Measurements from ENCODE around the gene LRRC75A. TPM values are rescaled to one million over a fixed set of nuclear protein-coding genes. Genes with fewer than 3 reads are reported as not detected.
A peak's percentile ranks its signal among the peaks of the same experiment; 100 is the strongest.
"Not testable (repeated sequence)": the region's sequence is repeated elsewhere in the genome, so short reads cannot be mapped to it uniquely, and the experiment has no call there.

The LRRC75A gene
- 3.7 TPM for total RNA-seq

GRCh38 chr17:16491703-16492612 lies at the start of gene LRRC75A:
TSS of gene LRRC75A (minus strand) at chr17:16492193. CDS start at chr17:16491990, 203 bp downstream.
- peak within 1 kb of the TSS in 1 of 3 donors; percentile 54 for H3K9ac ChIP-seq (ENCODE audit: low read depth in 1 of 3, low read length in 3 of 3)
- H3K27ac ChIP-seq (ENCODE audit: low read depth, low read length) = no peak within 1 kb of the TSS
- H3K36me3 ChIP-seq (ENCODE audit: control insufficient read depth in 3 of 3, insufficient read depth in 3 of 3, low read length in 3 of 3) = no peaks in the 10 kb centered on the region
- peaks cover 3 to 8% (median 4%) of the 10 kb centered on the region in 3 donors for H3K27me3 ChIP-seq (ENCODE audit: control insufficient read depth in 3 of 3, insufficient read depth in 3 of 3, low read length in 3 of 3)
- no peaks in the 10 kb centered on the region for H3K9me3 ChIP-seq (ENCODE audit: control insufficient read depth in 3 of 3, low read length in 3 of 3)
- H3K4me3 ChIP-seq (ENCODE audit: low read length in 3 of 3) = peak within 1 kb of the TSS; percentile 41 to 65 (median 58)
- peaks cover 25 to 30% (median 25%) of the 10 kb centered on the region in 3 donors for H3K4me1 ChIP-seq (ENCODE audit: control insufficient read depth in 3 of 3, insufficient read depth in 3 of 3, low read length in 3 of 3)

- peaks cover 0 to 4% (median 3%) of the 10 kb centered on the region in 3 donors for H3K4me1 ChIP-seq (ENCODE audit: control insufficient read depth in 3 of 3, insufficient read depth in 3 of 3, low read length in 3 of 3)
- H3K36me3 ChIP-seq (ENCODE audit: control insufficient read depth in 3 of 3, insufficient read depth in 3 of 3, low read length in 3 of 3) = peaks cover 0 to 2% (median 0%) of the 10 kb centered on the region in 3 donors
- no peak overlapping the region for H3K27ac ChIP-seq (ENCODE audit: low read depth, low read length)
- H3K9ac ChIP-seq (ENCODE audit: low read depth in 1 of 3, low read length in 3 of 3) = no peak overlapping the region
- H3K4me3 ChIP-seq (ENCODE audit: low read length in 3 of 3) = no peak overlapping the region
- peaks cover 0 to 2% (median 0%) of the 10 kb centered on the region in 3 donors for H3K9me3 ChIP-seq (ENCODE audit: control insufficient read depth in 3 of 3, low read length in 3 of 3)
- no peaks in the 10 kb centered on the region for H3K27me3 ChIP-seq (ENCODE audit: control insufficient read depth in 3 of 3, insufficient read depth in 3 of 3, low read length in 3 of 3)
These were observed 45.1 kb upstream of the LRRC75A start for GRCh38 chr17:16537130-16537458.

GRCh38 chr17:16534236-16534635 lies 42.2 kb upstream of the LRRC75A start:
- Histone ChIP-seq H3K9me3 (ENCODE audit: control insufficient read depth in 3 of 3, low read length in 3 of 3) (peaks cover 0 to 2% (median 0%) of the 10 kb centered on the region in 3 donors), H3K27ac (ENCODE audit: low read depth, low read length) (no peak overlapping the region), H3K4me3 (ENCODE audit: low read length in 3 of 3) (no peak overlapping the region), H3K36me3 (ENCODE audit: control insufficient read depth in 3 of 3, insufficient read depth in 3 of 3, low read length in 3 of 3) (peaks cover 0 to 2% (median 0%) of the 10 kb centered on the region in 3 donors), H3K27me3 (ENCODE audit: control insufficient read depth in 3 of 3, insufficient read depth in 3 of 3, low read length in 3 of 3) (peaks cover 0 to 3% (median 0%) of the 10 kb centered on the region in 3 donors), H3K9ac (ENCODE audit: low read depth in 1 of 3, low read length in 3 of 3) (no peak overlapping the region), H3K4me1 (ENCODE audit: control insufficient read depth in 3 of 3, insufficient read depth in 3 of 3, low read length in 3 of 3) (peaks cover 0 to 4% (median 3%) of the 10 kb centered on the region in 3 donors)

- H3K27me3 ChIP-seq (ENCODE audit: control insufficient read depth in 3 of 3, insufficient read depth in 3 of 3, low read length in 3 of 3) = peaks cover 3 to 10% (median 9%) of the 10 kb centered on the region in 3 donors
- H3K9ac ChIP-seq (ENCODE audit: low read depth in 1 of 3, low read length in 3 of 3) = no peak overlapping the region
- no peak overlapping the region for H3K4me3 ChIP-seq (ENCODE audit: low read length in 3 of 3)
- H3K27ac ChIP-seq (ENCODE audit: low read depth, low read length) = no peak overlapping the region
- no peaks in the 10 kb centered on the region for H3K9me3 ChIP-seq (ENCODE audit: control insufficient read depth in 3 of 3, low read length in 3 of 3)
- no peaks in the 10 kb centered on the region for H3K4me1 ChIP-seq (ENCODE audit: control insufficient read depth in 3 of 3, insufficient read depth in 3 of 3, low read length in 3 of 3)
- H3K36me3 ChIP-seq (ENCODE audit: control insufficient read depth in 3 of 3, insufficient read depth in 3 of 3, low read length in 3 of 3) = no peaks in the 10 kb centered on the region
These were observed 37.9 kb upstream of the LRRC75A start for GRCh38 chr17:16529906-16530305.

- Histone ChIP-seq H3K9ac (ENCODE audit: low read depth in 1 of 3, low read length in 3 of 3) (no peak overlapping the region), H3K27ac (ENCODE audit: low read depth, low read length) (no peak overlapping the region), H3K36me3 (ENCODE audit: control insufficient read depth in 3 of 3, insufficient read depth in 3 of 3, low read length in 3 of 3) (no peaks in the 10 kb centered on the region), H3K27me3 (ENCODE audit: control insufficient read depth in 3 of 3, insufficient read depth in 3 of 3, low read length in 3 of 3) (peaks cover 3 to 10% (median 9%) of the 10 kb centered on the region in 3 donors), H3K4me1 (ENCODE audit: control insufficient read depth in 3 of 3, insufficient read depth in 3 of 3, low read length in 3 of 3) (no peaks in the 10 kb centered on the region), H3K9me3 (ENCODE audit: control insufficient read depth in 3 of 3, low read length in 3 of 3) (no peaks in the 10 kb centered on the region), H3K4me3 (ENCODE audit: low read length in 3 of 3) (no peak overlapping the region)
These were observed 35.3 kb upstream of the LRRC75A start for GRCh38 chr17:16527298-16527697.

GRCh38 chr17:16525556-16525955 lies 33.6 kb upstream of the LRRC75A start:
- peaks cover 6 to 10% (median 9%) of the 10 kb centered on the region in 3 donors for H3K27me3 ChIP-seq (ENCODE audit: control insufficient read depth in 3 of 3, insufficient read depth in 3 of 3, low read length in 3 of 3)
- not testable (repeated sequence) for H3K4me1 ChIP-seq (ENCODE audit: control insufficient read depth in 3 of 3, insufficient read depth in 3 of 3, low read length in 3 of 3); H3K36me3 ChIP-seq (ENCODE audit: control insufficient read depth in 3 of 3, insufficient read depth in 3 of 3, low read length in 3 of 3); H3K9ac ChIP-seq (ENCODE audit: low read depth in 1 of 3, low read length in 3 of 3); H3K9me3 ChIP-seq (ENCODE audit: control insufficient read depth in 3 of 3, low read length in 3 of 3); H3K27ac ChIP-seq (ENCODE audit: low read depth, low read length); H3K4me3 ChIP-seq (ENCODE audit: low read length in 3 of 3)

GRCh38 chr17:16521070-16521727 lies 29.2 kb upstream of the LRRC75A start:
- Histone ChIP-seq H3K36me3 (ENCODE audit: control insufficient read depth in 3 of 3, insufficient read depth in 3 of 3, low read length in 3 of 3) (no peaks in the 10 kb centered on the region), H3K27me3 (ENCODE audit: control insufficient read depth in 3 of 3, insufficient read depth in 3 of 3, low read length in 3 of 3) (peaks cover 0 to 12% (median 4%) of the 10 kb centered on the region in 3 donors), H3K9ac (ENCODE audit: low read depth in 1 of 3, low read length in 3 of 3) (peak overlapping the region in 1 of 3 donors; percentile 16), H3K4me3 (ENCODE audit: low read length in 3 of 3) (no peak overlapping the region), H3K9me3 (ENCODE audit: control insufficient read depth in 3 of 3, low read length in 3 of 3) (no peaks in the 10 kb centered on the region), H3K4me1 (ENCODE audit: control insufficient read depth in 3 of 3, insufficient read depth in 3 of 3, low read length in 3 of 3) (peaks cover 4 to 8% (median 6%) of the 10 kb centered on the region in 3 donors), H3K27ac (ENCODE audit: low read depth, low read length) (no peak overlapping the region)

- Histone ChIP-seq H3K9ac (ENCODE audit: low read depth in 1 of 3, low read length in 3 of 3) (no peak overlapping the region), H3K27ac (ENCODE audit: low read depth, low read length) (no peak overlapping the region), H3K9me3 (ENCODE audit: control insufficient read depth in 3 of 3, low read length in 3 of 3) (no peaks in the 10 kb centered on the region), H3K27me3 (ENCODE audit: control insufficient read depth in 3 of 3, insufficient read depth in 3 of 3, low read length in 3 of 3) (peaks cover 3 to 12% (median 9%) of the 10 kb centered on the region in 3 donors), H3K4me1 (ENCODE audit: control insufficient read depth in 3 of 3, insufficient read depth in 3 of 3, low read length in 3 of 3) (peaks cover 4 to 10% (median 6%) of the 10 kb centered on the region in 3 donors), H3K4me3 (ENCODE audit: low read length in 3 of 3) (no peak overlapping the region), H3K36me3 (ENCODE audit: control insufficient read depth in 3 of 3, insufficient read depth in 3 of 3, low read length in 3 of 3) (no peaks in the 10 kb centered on the region)
These were observed 27.0 kb upstream of the LRRC75A start for GRCh38 chr17:16519021-16519420.

GRCh38 chr17:16517477-16517876 lies 25.5 kb upstream of the LRRC75A start:
- no peaks in the 10 kb centered on the region for H3K9me3 ChIP-seq (ENCODE audit: control insufficient read depth in 3 of 3, low read length in 3 of 3)
- H3K27ac ChIP-seq (ENCODE audit: low read depth, low read length) = no peak overlapping the region
- H3K4me3 ChIP-seq (ENCODE audit: low read length in 3 of 3) = no peak overlapping the region
- H3K4me1 ChIP-seq (ENCODE audit: control insufficient read depth in 3 of 3, insufficient read depth in 3 of 3, low read length in 3 of 3) = peaks cover 4 to 10% (median 6%) of the 10 kb centered on the region in 3 donors
- H3K36me3 ChIP-seq (ENCODE audit: control insufficient read depth in 3 of 3, insufficient read depth in 3 of 3, low read length in 3 of 3) = no peaks in the 10 kb centered on the region
- H3K27me3 ChIP-seq (ENCODE audit: control insufficient read depth in 3 of 3, insufficient read depth in 3 of 3, low read length in 3 of 3) = peaks cover 3 to 12% (median 9%) of the 10 kb centered on the region in 3 donors
- H3K9ac ChIP-seq (ENCODE audit: low read depth in 1 of 3, low read length in 3 of 3) = no peak overlapping the region

Measured in skeletal muscle tissue (tissue), 4 donors.